ENCODE measurements around the gene SOST.
A peak's percentile ranks its signal among the peaks of the same experiment; 100 is the strongest.

Gene SOST

GRCh38 chr17:43782913-43783680 lies 24.5 kb upstream of the SOST start:
- Histone ChIP-seq H3K4me2 (ENCODE audit: low read length, poor library complexity, severe bottlenecking) (no peak overlapping the region), H2AFZ (ENCODE audit: low read depth, low read length) (no peak overlapping the region)
- WGBS: 82% methylated on average over 13 of the region's 15 CpGs

GRCh38 chr17:43780135-43780534 lies 21.5 kb upstream of the SOST start, which contains the start of gene CFAP97D1:
Gene CFAP97D1, plus strand, starts transcription at chr17:43780435. Its CDS starts 28 bp downstream, at chr17:43780463.
- peak within 1 kb of the TSS; percentile 94 for H3K4me2 ChIP-seq (ENCODE audit: low read length, poor library complexity, severe bottlenecking)
- peaks cover 15% of the 10 kb centered on the region for H3K79me1 ChIP-seq (replicated peaks; ENCODE audit: low read length, poor library complexity, severe bottlenecking)
- peaks cover 13% of the 10 kb centered on the region for H3K4me1 ChIP-seq (ENCODE audit: control insufficient read depth, insufficient read depth, low read depth, low read length)
- H2BK15ac ChIP-seq (ENCODE audit: low read depth, poor library complexity, severe bottlenecking): peak within 1 kb of the TSS; percentile 87
- H2BK12ac ChIP-seq (ENCODE audit: low read length in 2 of 2): no peak within 1 kb of the TSS
- no peak within 1 kb of the TSS for H2AK5ac ChIP-seq (ENCODE audit: low read length, severe bottlenecking)
- H3K27me3 ChIP-seq (ENCODE audit: control insufficient read depth in 1 of 2, insufficient read depth in 1 of 2, low read length in 2 of 2): peaks cover 3 to 21% of the 10 kb centered on the region in 2 experiments
- no peak within 1 kb of the TSS for H2BK5ac ChIP-seq (ENCODE audit: low read depth, low read length, poor library complexity, severe bottlenecking)
- peak within 1 kb of the TSS; percentile 67 for H2AFZ ChIP-seq (ENCODE audit: low read depth, low read length)
- no peak within 1 kb of the TSS for H3K18ac ChIP-seq (ENCODE audit: low read depth in 1 of 2, low read length in 2 of 2)
- peak within 1 kb of the TSS; percentile 98 for H3K9ac ChIP-seq (ENCODE audit: low read length)
- DNase-seq: no peak
- no peak within 1 kb of the TSS for H3K4ac ChIP-seq (ENCODE audit: low read depth in 1 of 2, low read length in 2 of 2)
- no peak within 1 kb of the TSS for H3K14ac ChIP-seq (ENCODE audit: low read length in 2 of 2)
- H4K91ac ChIP-seq (ENCODE audit: low read length): no peak within 1 kb of the TSS
- no peak within 1 kb of the TSS for H3K23ac ChIP-seq (ENCODE audit: low read length in 2 of 2)
- 81% methylated on average over 6 of the region's 7 CpGs for WGBS
- H3K4me3 ChIP-seq (ENCODE audit: insufficient read depth in 1 of 2, low read depth in 1 of 2, low read length in 2 of 2): peak within 1 kb of the TSS; percentile 80 to 84
- H4K8ac ChIP-seq (ENCODE audit: low read length): peak within 1 kb of the TSS; percentile 59
- H3K27ac ChIP-seq (ENCODE audit: low read length, poor library complexity, severe bottlenecking): no peak within 1 kb of the TSS
- H3K36me3 ChIP-seq (ENCODE audit: control insufficient read depth in 1 of 2, insufficient read depth in 2 of 2, low read depth in 1 of 2, low read length in 2 of 2): peaks cover 15 to 19% of the 10 kb centered on the region in 2 experiments
- H3K9me3 ChIP-seq (ENCODE audit: control insufficient read depth, low read length): no peaks in the 10 kb centered on the region
- H2BK120ac ChIP-seq (ENCODE audit: low read depth, low read length): no peak within 1 kb of the TSS

More at GRCh38 chr17:43782913-43783680, 24.5 kb upstream of the SOST start:
- H3K4me3 ChIP-seq (ENCODE audit: insufficient read depth in 1 of 2, low read depth in 1 of 2, low read length in 2 of 2): no peak overlapping the region
- no peak for DNase-seq
- no peak overlapping the region for H4K8ac ChIP-seq (ENCODE audit: low read length)
- H3K9me3 ChIP-seq (ENCODE audit: control insufficient read depth, low read length): no peaks in the 10 kb centered on the region
- H3K79me1 ChIP-seq (replicated peaks; ENCODE audit: low read length, poor library complexity, severe bottlenecking): no peaks in the 10 kb centered on the region
- no peak overlapping the region for H3K9ac ChIP-seq (ENCODE audit: low read length)
- no peak overlapping the region for H3K23ac ChIP-seq (ENCODE audit: low read length in 2 of 2)
- H4K91ac ChIP-seq (ENCODE audit: low read length): peak overlapping the region; percentile 48
- peaks cover 3% of the 10 kb centered on the region for H3K4me1 ChIP-seq (ENCODE audit: control insufficient read depth, insufficient read depth, low read depth, low read length)
- no peak overlapping the region for H2AK5ac ChIP-seq (ENCODE audit: low read length, severe bottlenecking)
- H3K14ac ChIP-seq (ENCODE audit: low read length in 2 of 2): no peak overlapping the region
- no peak overlapping the region for H2BK15ac ChIP-seq (ENCODE audit: low read depth, poor library complexity, severe bottlenecking)
- H3K27ac ChIP-seq (ENCODE audit: low read length, poor library complexity, severe bottlenecking): no peak overlapping the region
- no peak overlapping the region for H3K18ac ChIP-seq (ENCODE audit: low read depth in 1 of 2, low read length in 2 of 2)
- H2BK5ac ChIP-seq (ENCODE audit: low read depth, low read length, poor library complexity, severe bottlenecking): no peak overlapping the region
- peak overlapping the region in 1 of 2 experiments; percentile 33 for H2BK12ac ChIP-seq (ENCODE audit: low read length in 2 of 2)
- H3K4ac ChIP-seq (ENCODE audit: low read depth in 1 of 2, low read length in 2 of 2): no peak overlapping the region
- H3K36me3 ChIP-seq (ENCODE audit: control insufficient read depth in 1 of 2, insufficient read depth in 2 of 2, low read depth in 1 of 2, low read length in 2 of 2): no peaks in the 10 kb centered on the region
- H3K27me3 ChIP-seq (ENCODE audit: control insufficient read depth in 1 of 2, insufficient read depth in 1 of 2, low read length in 2 of 2): peaks cover 3 to 21% of the 10 kb centered on the region in 2 experiments
- H2BK120ac ChIP-seq (ENCODE audit: low read depth, low read length): no peak overlapping the region

GRCh38 chr17:43779145-43780125 lies 20.8 kb upstream of the SOST start:
- peaks cover 13% of the 10 kb centered on the region for H3K4me1 ChIP-seq (ENCODE audit: control insufficient read depth, insufficient read depth, low read depth, low read length)
- H4K91ac ChIP-seq (ENCODE audit: low read length): no peak overlapping the region
- H2AK5ac ChIP-seq (ENCODE audit: low read length, severe bottlenecking): no peak overlapping the region
- peaks cover 3 to 21% of the 10 kb centered on the region in 2 experiments for H3K27me3 ChIP-seq (ENCODE audit: control insufficient read depth in 1 of 2, insufficient read depth in 1 of 2, low read length in 2 of 2)
- no peak overlapping the region for H3K14ac ChIP-seq (ENCODE audit: low read length in 2 of 2)
- 13% methylated on average over 26 of the region's 26 CpGs for WGBS
- peak overlapping the region in 1 of 2 experiments; percentile 83 for H2BK12ac ChIP-seq (ENCODE audit: low read length in 2 of 2)
- H3K18ac ChIP-seq (ENCODE audit: low read depth in 1 of 2, low read length in 2 of 2): peak overlapping the region; percentile 75 to 89
- H2AFZ ChIP-seq (ENCODE audit: low read depth, low read length): peak overlapping the region; percentile 67
- peak overlapping the region; percentile 94 for H3K4me2 ChIP-seq (ENCODE audit: low read length, poor library complexity, severe bottlenecking)
- peaks cover 21 to 26% of the 10 kb centered on the region in 2 experiments for H3K36me3 ChIP-seq (ENCODE audit: control insufficient read depth in 1 of 2, insufficient read depth in 2 of 2, low read depth in 1 of 2, low read length in 2 of 2)
- H3K9ac ChIP-seq (ENCODE audit: low read length): peak overlapping the region; percentile 98
- H3K79me1 ChIP-seq (replicated peaks; ENCODE audit: low read length, poor library complexity, severe bottlenecking): peaks cover 22% of the 10 kb centered on the region
- DNase-seq: peak; percentile 62
- H3K9me3 ChIP-seq (ENCODE audit: control insufficient read depth, low read length): no peaks in the 10 kb centered on the region
- no peak overlapping the region for H3K4ac ChIP-seq (ENCODE audit: low read depth in 1 of 2, low read length in 2 of 2)
- no peak overlapping the region for H2BK120ac ChIP-seq (ENCODE audit: low read depth, low read length)
- no peak overlapping the region for H2BK5ac ChIP-seq (ENCODE audit: low read depth, low read length, poor library complexity, severe bottlenecking)
- H4K8ac ChIP-seq (ENCODE audit: low read length): peak overlapping the region; percentile 59
- H3K23ac ChIP-seq (ENCODE audit: low read length in 2 of 2): no peak overlapping the region
- H3K27ac ChIP-seq (ENCODE audit: low read length, poor library complexity, severe bottlenecking): no peak overlapping the region
- H3K4me3 ChIP-seq (ENCODE audit: insufficient read depth in 1 of 2, low read depth in 1 of 2, low read length in 2 of 2): peak overlapping the region; percentile 80 to 84
- peak overlapping the region; percentile 87 for H2BK15ac ChIP-seq (ENCODE audit: low read depth, poor library complexity, severe bottlenecking)
